Lower leg skin (tissue), 3 donors: ENCODE results near the gene ARMCX2.

Experiments used
- CTCF ChIP-seq, 3 donors: fragments of 450-650 bp; IDR thresholded peaks; one replicate each; pipeline ENCODE4 v1.5.1; 2016; ENCODE audit warnings: antibody characterized with exemption in 3 of 3, mild to moderate bottlenecking in 3 of 3, moderate library complexity in 2 of 3
- POLR2A ChIP-seq, 2 donors: fragments of 450-650 bp; IDR thresholded peaks; one replicate each; pipeline ENCODE4 v1.6.1; 2016 to 2017; ENCODE audit warnings: antibody characterized with exemption in 2 of 2, mild to moderate bottlenecking in 1 of 2, moderate library complexity in 1 of 2

GRCh38 chrX:101658661-101659491 is 774 bp downstream of the ARMCX2 start:
- no peak for TF ChIP-seq CTCF (IDR thresholded peaks at IDR 0.05)
- TF ChIP-seq POLR2A (IDR thresholded peaks at IDR 0.05) = no peak
